GM23248 (cell line): ENCODE results near the gene ELMO1. TPM values are rescaled to one million over a fixed set of nuclear protein-coding genes. Genes with fewer than 3 reads are reported as not detected.

Experiments
- DNase-seq: peaks from one replicate; pipeline ENCODE4 v3.0.0-alpha.2; 2015
- H2AFZ ChIP-seq: fragments of 200-600 bp; sonication (generic); 2 replicates; pipeline ENCODE4 v1.6.1; 2016; ENCODE audit warnings: antibody characterized with exemption
- H3F3A ChIP-seq: fragments of 200-600 bp; sonication (generic); 2 replicates; pipeline ENCODE4 v1.6.1; 2016; ENCODE audit warnings: mild to moderate bottlenecking, antibody characterized with exemption, mixed run types; ENCODE audit not compliant: insufficient read depth
- H3K27ac ChIP-seq: fragments of 200-600 bp; sonication (generic); 2 replicates; pipeline ENCODE4 v1.5.1; 2016; ENCODE audit warnings: mild to moderate bottlenecking
- H3K27me3 ChIP-seq: fragments of 200-600 bp; sonication (generic); replicated peaks from 2 replicates; pipeline ENCODE4 v1.6.1; 2016; ENCODE audit warnings: mild to moderate bottlenecking; ENCODE audit not compliant: insufficient read depth
- H3K36me3 ChIP-seq: fragments of 200-600 bp; sonication (generic); 2 replicates; pipeline ENCODE4 v1.6.1; 2016; ENCODE audit warnings: low read depth, mild to moderate bottlenecking
- H3K4me1 ChIP-seq: fragments of 200-600 bp; sonication (generic); 2 replicates; pipeline ENCODE4 v1.6.1; 2016; ENCODE audit warnings: mild to moderate bottlenecking; ENCODE audit not compliant: insufficient read depth
- H3K4me2 ChIP-seq: fragments of 200-600 bp; sonication (generic); one replicate; pipeline ENCODE4 v1.6.1; 2016; ENCODE audit warnings: mild to moderate bottlenecking; ENCODE audit not compliant: unreplicated experiment
- H3K4me3 ChIP-seq: fragments of 200-600 bp; sonication (generic); 2 replicates; pipeline ENCODE4 v1.5.1; 2016; ENCODE audit warnings: mild to moderate bottlenecking
- H3K79me2 ChIP-seq: fragments of 200-600 bp; sonication (generic); 2 replicates; pipeline ENCODE4 v1.6.1; 2016; ENCODE audit warnings: mild to moderate bottlenecking; ENCODE audit not compliant: insufficient read depth
- H3K9ac ChIP-seq: fragments of 200-600 bp; sonication (generic); 2 replicates; pipeline ENCODE4 v1.6.1; 2016; ENCODE audit warnings: mild to moderate bottlenecking
- H3K9me2 ChIP-seq: fragments of 200-600 bp; sonication (generic); 2 replicates; pipeline ENCODE4 v1.6.1; 2016; ENCODE audit warnings: mixed run types, mild to moderate bottlenecking, moderate library complexity; ENCODE audit not compliant: insufficient read depth
- H3K9me3 ChIP-seq: fragments of 200-600 bp; sonication (generic); one replicate; pipeline ENCODE4 v1.6.1; 2017; ENCODE audit warnings: low read depth
- H4K20me1 ChIP-seq: fragments of 200-600 bp; sonication (generic); 2 replicates; pipeline ENCODE4 v1.6.0; 2016; ENCODE audit not compliant: insufficient read depth
- EZH2 ChIP-seq: fragments of 200-600 bp; sonication (generic); IDR thresholded peaks from 2 replicates; pipeline ENCODE4 v1.6.1; 2018; ENCODE audit warnings: antibody characterized with exemption, mild to moderate bottlenecking; ENCODE audit not compliant: insufficient read depth, poor library complexity, severe bottlenecking
- EZH2phosphoT487 ChIP-seq: fragments of 200-600 bp; sonication (generic); IDR thresholded peaks from 2 replicates; pipeline ENCODE4 v1.6.1; 2018; ENCODE audit warnings: antibody characterized with exemption, moderate library complexity, mild to moderate bottlenecking, low read depth; ENCODE audit not compliant: insufficient read depth
- WGBS, 2 experiments: methylation state at CpG; one replicate each; pipeline ENCODE4 v1.1.6; 2015 to 2017; ENCODE audit warnings: low lambda C conversion rate in 2 of 2, low coverage in 1 of 2; ENCODE audit errors: missing lambda C conversion rate in 2 of 2; 5-methylcytosine and 5-hydroxymethylcytosine counted together
- in situ Hi-C: fragments of 300-500 bp; cut with MboI; formaldehyde crosslinking; loops from 2 replicates; pipeline ENCODE4 v1.15.0; 2020
- polyA plus RNA-seq: library from polyadenylated mRNA; unstranded; fragments of >200 nt; fragmentation: Nextera tagmentation; extraction: Ambion mirVana; gene quantifications from 2 replicates; pipeline ENCODE4 v1.2.1, GENCODE V29; 2016
- total RNA-seq: library from RNA; depleted of rRNA; stranded (reverse); fragments of >200 nt; shearing (Covaris generic); gene quantifications from 2 replicates; pipeline ENCODE4 v1.2.3, GENCODE V29; 2014

The ELMO1 gene
- total and polyA plus RNA-seq, 2 experiments from 2014 or later = not detected

- no peak overlapping the region for H3K4me3 ChIP-seq
- in situ Hi-C loops = no loop called here
- WGBS, 2 experiments = 4 to 33% methylated on average over 1 of the region's 1 CpG
- DNase-seq = no peak
- H2AFZ ChIP-seq = no peak overlapping the region
- no peaks in the 10 kb centered on the region for H3K9me3 ChIP-seq
- no peak overlapping the region for H3K9ac ChIP-seq
- no peaks in the 10 kb centered on the region for H3K27me3 ChIP-seq
- no peak for TF ChIP-seq EZH2
- no peak for TF ChIP-seq EZH2phosphoT487
- H3K79me2 ChIP-seq = no peaks in the 10 kb centered on the region
- no peaks in the 10 kb centered on the region for H4K20me1 ChIP-seq
- no peak overlapping the region for H3K4me2 ChIP-seq
- H3K36me3 ChIP-seq = no peaks in the 10 kb centered on the region
- H3K9me2 ChIP-seq = no peaks in the 10 kb centered on the region
- no peaks in the 10 kb centered on the region for H3K4me1 ChIP-seq
- H3F3A ChIP-seq = no peaks in the 10 kb centered on the region
- no peak overlapping the region for H3K27ac ChIP-seq
Observed at GRCh38 chr7:37462138-37462537, 13.5 kb upstream of the ELMO1 start.

DNA sequence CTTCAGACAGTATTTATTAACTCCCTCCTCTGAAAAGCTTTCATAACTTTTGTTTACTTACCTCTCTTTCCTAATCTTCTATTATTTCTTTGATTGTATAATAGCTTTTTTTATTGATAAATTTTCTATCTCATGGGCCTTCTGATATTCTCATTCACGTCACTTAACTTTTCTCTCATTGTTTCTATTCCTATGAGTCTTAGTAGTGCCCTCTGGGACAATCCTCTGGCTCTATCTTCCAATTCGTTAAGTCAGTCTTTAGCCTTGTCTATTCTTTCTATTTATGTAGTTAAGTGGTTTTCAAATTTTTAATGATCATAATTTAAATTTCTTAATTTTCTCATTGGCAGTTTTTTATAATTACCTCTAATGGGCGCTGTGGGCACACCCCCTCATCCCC, 6.4 kb upstream of the ELMO1 start:
- 19 to 26% methylated on average over 3 of the region's 3 CpGs for WGBS, 2 experiments
- no peak overlapping the region for H3K4me2 ChIP-seq
- H2AFZ ChIP-seq = no peak overlapping the region
- no peaks in the 10 kb centered on the region for H4K20me1 ChIP-seq
- DNase-seq = no peak
- in situ Hi-C loops = no loop called here
- TF ChIP-seq EZH2phosphoT487 (no peak), EZH2 (no peak)
- no peaks in the 10 kb centered on the region for H3K9me2 ChIP-seq
- no peak overlapping the region for H3K9ac ChIP-seq
- no peaks in the 10 kb centered on the region for H3K79me2 ChIP-seq
- no peaks in the 10 kb centered on the region for H3K4me1 ChIP-seq
- no peak overlapping the region for H3K27ac ChIP-seq
- H3K36me3 ChIP-seq = no peaks in the 10 kb centered on the region
- H3K4me3 ChIP-seq = no peak overlapping the region
- no peaks in the 10 kb centered on the region for H3K9me3 ChIP-seq
- no peaks in the 10 kb centered on the region for H3F3A ChIP-seq
- peaks cover 7% of the 10 kb centered on the region; the same call in 1 of the 2 replicates for H3K27me3 ChIP-seq

GRCh38 chr7:37452346-37452745, 3.7 kb upstream of the ELMO1 start:
- peaks cover 20% of the 10 kb centered on the region for H3K27me3 ChIP-seq
- no peak overlapping the region for H3K9ac ChIP-seq
- no peaks in the 10 kb centered on the region for H4K20me1 ChIP-seq
- H3K9me3 ChIP-seq = no peaks in the 10 kb centered on the region
- in situ Hi-C loops = no loop called here
- H3K27ac ChIP-seq = no peak overlapping the region
- H3K9me2 ChIP-seq = no peaks in the 10 kb centered on the region
- H3K4me2 ChIP-seq = no peak overlapping the region
- no peak for TF ChIP-seq EZH2
- TF ChIP-seq EZH2phosphoT487 = no peak
- H3K36me3 ChIP-seq = no peaks in the 10 kb centered on the region
- no peaks in the 10 kb centered on the region for H3K4me1 ChIP-seq
- no peak overlapping the region for H2AFZ ChIP-seq
- no peak overlapping the region for H3K4me3 ChIP-seq
- WGBS, 2 experiments = 22 to 35% methylated on average over 5 of the region's 5 CpGs
- no peak for DNase-seq
- H3F3A ChIP-seq = no peaks in the 10 kb centered on the region
- H3K79me2 ChIP-seq = no peaks in the 10 kb centered on the region

DNA sequence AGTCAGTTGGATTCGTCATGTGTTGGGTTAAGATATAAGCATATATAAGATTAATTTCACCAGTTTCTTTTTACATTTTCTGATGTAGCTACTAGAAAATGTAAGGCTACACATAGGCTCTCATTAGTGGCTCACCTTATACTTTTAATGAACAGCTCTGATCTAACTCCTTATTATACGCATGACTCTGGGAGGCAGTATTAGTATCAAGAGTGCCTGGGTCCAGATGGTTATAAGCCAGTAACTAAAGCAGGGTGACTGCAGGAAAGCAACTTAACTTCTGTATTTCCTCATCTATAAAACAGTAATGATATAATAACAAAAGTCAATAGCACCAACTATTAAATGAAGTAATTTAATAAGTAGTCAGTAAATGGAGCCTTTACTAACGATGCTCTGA, 1.4 kb upstream of the ELMO1 start:
- H3K27me3 ChIP-seq = peaks cover 20% of the 10 kb centered on the region
- no peak for DNase-seq
- H4K20me1 ChIP-seq = no peaks in the 10 kb centered on the region
- no peaks in the 10 kb centered on the region for H3F3A ChIP-seq
- WGBS, 2 experiments = 63 to 73% methylated on average over 3 of the region's 3 CpGs
- no peaks in the 10 kb centered on the region for H3K9me2 ChIP-seq
- H3K9ac ChIP-seq = no peak overlapping the region
- H3K27ac ChIP-seq = no peak overlapping the region
- no peaks in the 10 kb centered on the region for H3K9me3 ChIP-seq
- H2AFZ ChIP-seq = no peak overlapping the region
- H3K4me3 ChIP-seq = no peak overlapping the region
- H3K36me3 ChIP-seq = no peaks in the 10 kb centered on the region
- H3K4me1 ChIP-seq = no peaks in the 10 kb centered on the region
- in situ Hi-C loops = no loop called here
- H3K79me2 ChIP-seq = no peaks in the 10 kb centered on the region
- TF ChIP-seq EZH2 (no peak), EZH2phosphoT487 (no peak)
- no peak overlapping the region for H3K4me2 ChIP-seq

DNA sequence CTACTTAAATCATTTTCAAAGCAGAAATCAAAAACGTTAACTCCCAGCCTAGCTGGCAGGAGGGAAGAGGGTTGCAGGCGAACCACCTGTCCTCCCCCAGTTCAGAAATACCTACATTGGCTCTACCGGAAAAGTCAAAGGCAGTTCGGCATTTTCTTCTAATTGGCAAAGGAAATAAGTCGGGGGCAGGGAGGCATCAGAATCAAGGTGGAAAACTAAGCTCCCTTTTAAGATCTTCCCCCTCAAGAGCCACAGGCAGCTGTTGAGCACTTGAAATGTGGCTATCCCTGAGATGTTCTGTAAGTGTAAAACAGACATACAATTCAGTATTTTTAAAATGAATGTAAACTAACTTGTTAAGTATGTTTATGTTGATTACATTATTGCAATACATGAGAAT, 957 bp upstream of the ELMO1 start:
- TF ChIP-seq EZH2phosphoT487 (no peak), EZH2 (no peak)
- Histone ChIP-seq H4K20me1 (no peaks in the 10 kb centered on the region), H3K4me2 (no peak overlapping the region), H3K36me3 (no peaks in the 10 kb centered on the region), H3K27ac (no peak overlapping the region), H3K9me2 (no peaks in the 10 kb centered on the region), H3K4me1 (no peaks in the 10 kb centered on the region), H2AFZ (no peak overlapping the region), H3K27me3 (peaks cover 20% of the 10 kb centered on the region), H3K4me3 (no peak overlapping the region), H3K9me3 (no peaks in the 10 kb centered on the region), H3K9ac (no peak overlapping the region), H3K79me2 (no peaks in the 10 kb centered on the region), H3F3A (no peaks in the 10 kb centered on the region)
- no peak for DNase-seq
- 19% methylated on average over 5 of the region's 5 CpGs for WGBS, 2 experiments
- in situ Hi-C loops = no loop called here
